ENCODE data around the gene DHX15. TPM values are rescaled to one million over a fixed set of nuclear protein-coding genes. Genes with fewer than 3 reads are reported as not detected.

The DHX15 gene
- total RNA-seq, 1 experiment from 2014 or later: 287 TPM

DNA sequence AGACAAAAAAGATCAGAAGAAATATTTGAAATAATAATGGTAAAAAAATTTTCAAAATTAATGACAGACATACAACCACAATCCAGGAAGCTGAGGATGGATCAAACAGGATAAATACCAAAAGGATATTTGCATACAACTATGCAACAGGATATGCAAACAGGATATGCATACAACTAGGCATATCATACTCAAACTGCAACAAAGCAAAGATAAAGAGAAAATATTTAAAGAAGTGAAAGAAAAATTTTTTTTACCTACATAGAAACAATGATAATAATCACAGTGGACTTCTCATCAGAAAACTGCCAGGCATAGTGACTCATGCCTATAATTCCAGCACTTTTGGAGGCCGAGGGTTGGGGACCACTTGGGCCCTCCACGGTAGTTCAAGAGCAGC, 11.3 kb upstream of the DHX15 start:
- Histone ChIP-seq H3K4me1 (ENCODE audit: insufficient read depth, low read length) (no peaks in the 10 kb centered on the region; the same call in 1 of the 2 replicates), H2AFZ (ENCODE audit: low read length) (no peak overlapping the region), H3K9me3 (ENCODE audit: control insufficient read depth, low read depth, low read length) (no peaks in the 10 kb centered on the region), H2BK12ac (ENCODE audit: insufficient read length, low read depth, low read length) (no peak overlapping the region), H3K4me2 (ENCODE audit: insufficient read depth, insufficient read length, low read length) (no peak overlapping the region), H3K23me2 (ENCODE audit: insufficient read length, low read depth, low read length, poor library complexity, severe bottlenecking) (no peaks in the 10 kb centered on the region), H3K79me2 (ENCODE audit: insufficient read depth, low read length) (no peaks in the 10 kb centered on the region), H3K18ac (ENCODE audit: insufficient read length, low read depth, low read length) (no peak overlapping the region), H2BK5ac (ENCODE audit: insufficient read length, low read length) (no peak overlapping the region), H4K91ac (ENCODE audit: insufficient read length, low read depth, low read length) (no peak overlapping the region), H3K56ac (ENCODE audit: insufficient read length, low read depth, low read length) (no peak overlapping the region), H4K8ac (replicated peaks; ENCODE audit: insufficient read length, low read depth, low read length) (no peak overlapping the region), H3K27me3 (ENCODE audit: insufficient read depth, low read length) (no peaks in the 10 kb centered on the region), H2BK20ac (ENCODE audit: low read depth, low read length, poor library complexity, severe bottlenecking) (no peak overlapping the region), H3T11ph (ENCODE audit: low read length) (no peak overlapping the region), H2BK120ac (ENCODE audit: low read depth, low read length, poor library complexity, severe bottlenecking) (no peak overlapping the region), H2BK15ac (ENCODE audit: low read depth, low read length) (no peak overlapping the region), H4K5ac (ENCODE audit: insufficient read length, low read depth, low read length) (no peak overlapping the region), H3K14ac (ENCODE audit: insufficient read depth, low read length) (no peak overlapping the region), H4K20me1 (ENCODE audit: control insufficient read depth, insufficient read depth, insufficient read length) (no peaks in the 10 kb centered on the region), H3K9ac (ENCODE audit: extremely low read depth, insufficient read length, low read length) (no peak overlapping the region), H3K79me1 (ENCODE audit: insufficient read depth, low read depth, low read length, poor library complexity, severe bottlenecking) (no peaks in the 10 kb centered on the region), H3K27ac (ENCODE audit: insufficient read length, low read depth, low read length) (no peak overlapping the region), H3K23ac (ENCODE audit: insufficient read length, low read depth, low read length) (no peak overlapping the region), H3K4ac (ENCODE audit: low read depth, low read length) (no peak overlapping the region), H2AK5ac (ENCODE audit: insufficient read length, low read length) (no peak overlapping the region)
- H3K9me3 Mint-ChIP-seq: peaks cover 11% of the 10 kb centered on the region in 2 experiments
- DNase-seq: no peak
- H3K4me1 Mint-ChIP-seq: peaks cover 11 to 19% of the 10 kb centered on the region in 2 experiments
- H3K36me3 Mint-ChIP-seq (ENCODE audit: insufficient read depth in 1 of 3, low read depth in 3 of 3): peaks cover 3 to 13% (median 6%) of the 10 kb centered on the region in 3 experiments; a peak in 6 of 7 replicates
- TF ChIP-seq, protein P1, sequence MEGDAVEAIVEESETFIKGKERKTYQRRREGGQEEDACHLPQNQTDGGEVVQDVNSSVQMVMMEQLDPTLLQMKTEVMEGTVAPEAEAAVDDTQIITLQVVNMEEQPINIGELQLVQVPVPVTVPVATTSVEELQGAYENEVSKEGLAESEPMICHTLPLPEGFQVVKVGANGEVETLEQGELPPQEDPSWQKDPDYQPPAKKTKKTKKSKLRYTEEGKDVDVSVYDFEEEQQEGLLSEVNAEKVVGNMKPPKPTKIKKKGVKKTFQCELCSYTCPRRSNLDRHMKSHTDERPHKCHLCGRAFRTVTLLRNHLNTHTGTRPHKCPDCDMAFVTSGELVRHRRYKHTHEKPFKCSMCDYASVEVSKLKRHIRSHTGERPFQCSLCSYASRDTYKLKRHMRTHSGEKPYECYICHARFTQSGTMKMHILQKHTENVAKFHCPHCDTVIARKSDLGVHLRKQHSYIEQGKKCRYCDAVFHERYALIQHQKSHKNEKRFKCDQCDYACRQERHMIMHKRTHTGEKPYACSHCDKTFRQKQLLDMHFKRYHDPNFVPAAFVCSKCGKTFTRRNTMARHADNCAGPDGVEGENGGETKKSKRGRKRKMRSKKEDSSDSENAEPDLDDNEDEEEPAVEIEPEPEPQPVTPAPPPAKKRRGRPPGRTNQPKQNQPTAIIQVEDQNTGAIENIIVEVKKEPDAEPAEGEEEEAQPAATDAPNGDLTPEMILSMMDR (conservative IDR thresholded peaks at IDR 0.05): no peak
- no peak overlapping the region for H3K27ac Mint-ChIP-seq
- no CpG with 5 or more reads among the region's 2 CpGs for WGBS (ENCODE audit: extremely low coverage, insufficient read length, low lambda C conversion rate)
- no peak overlapping the region for H3K4me3 Mint-ChIP-seq
- H3K27me3 Mint-ChIP-seq (ENCODE audit: low read depth): no peaks in the 10 kb centered on the region; the same call in 1 of the 2 replicates
